H9 (cell line): ENCODE measurements around the gene XPNPEP2. TPM values are rescaled to one million over a fixed set of nuclear protein-coding genes. Genes with fewer than 3 reads are reported as not detected.

ENCODE experiments used
- DNase-seq: peaks from one replicate; pipeline ENCODE4 v3.0.0-alpha.2; 2017
- H2AFZ ChIP-seq: one replicate; pipeline ENCODE4 v1.6.1; 2013; ENCODE audit warnings: mild to moderate bottlenecking, low read length, control low read depth, moderate library complexity
- H2AK5ac ChIP-seq: 2 replicates; pipeline ENCODE4 v1.6.1; 2013; ENCODE audit warnings: low read length, control low read depth, mixed read lengths; ENCODE audit not compliant: insufficient read length
- H2BK120ac ChIP-seq: one replicate; pipeline ENCODE4 v1.6.1; 2013; ENCODE audit warnings: low read depth, mild to moderate bottlenecking, low read length, control low read depth, inconsistent platforms; ENCODE audit not compliant: poor library complexity, severe bottlenecking
- H2BK12ac ChIP-seq: 2 replicates; pipeline ENCODE4 v1.6.1; 2013; ENCODE audit warnings: low read length, control low read depth, mixed read lengths, low read depth; ENCODE audit not compliant: insufficient read length
- H2BK15ac ChIP-seq: 2 replicates; pipeline ENCODE4 v1.6.1; 2013; ENCODE audit warnings: low read depth, low read length, control low read depth
- H2BK20ac ChIP-seq: one replicate; pipeline ENCODE4 v1.6.1; 2013; ENCODE audit warnings: low read depth, mild to moderate bottlenecking, low read length, control low read depth, inconsistent platforms; ENCODE audit not compliant: poor library complexity, severe bottlenecking
- H2BK5ac ChIP-seq: 2 replicates; pipeline ENCODE4 v1.6.1; 2013; ENCODE audit warnings: low read length, control low read depth, mixed read lengths; ENCODE audit not compliant: insufficient read length
- H3K14ac ChIP-seq: 2 replicates; pipeline ENCODE4 v1.6.1; 2013; ENCODE audit warnings: low read length, control low read depth; ENCODE audit not compliant: insufficient read depth
- H3K18ac ChIP-seq: 2 replicates; pipeline ENCODE4 v1.6.1; 2013; ENCODE audit warnings: low read depth, mild to moderate bottlenecking, mixed read lengths, low read length, control low read depth; ENCODE audit not compliant: insufficient read length
- H3K23ac ChIP-seq: 2 replicates; pipeline ENCODE4 v1.6.1; 2013; ENCODE audit warnings: low read length, control low read depth, mixed read lengths, low read depth; ENCODE audit not compliant: insufficient read length
- H3K23me2 ChIP-seq: 2 replicates; pipeline ENCODE4 v1.6.1; 2013; ENCODE audit warnings: low read depth, mild to moderate bottlenecking, mixed read lengths, low read length, control low read depth; ENCODE audit not compliant: insufficient read length, poor library complexity, severe bottlenecking
- H3K27ac ChIP-seq: 2 replicates; pipeline ENCODE4 v1.5.1; 2013; ENCODE audit warnings: low read length, control low read depth, mixed read lengths, low read depth; ENCODE audit not compliant: insufficient read length
- H3K27me3 ChIP-seq: 2 replicates; pipeline ENCODE4 v1.6.1; 2013; ENCODE audit warnings: low read length, control low read depth, inconsistent platforms; ENCODE audit not compliant: insufficient read depth
- H3K4ac ChIP-seq: 2 replicates; pipeline ENCODE4 v1.6.1; 2013; ENCODE audit warnings: low read depth, mild to moderate bottlenecking, control low read depth, inconsistent platforms, low read length, moderate library complexity
- H3K4me1 ChIP-seq: 2 replicates; pipeline ENCODE4 v1.6.1; 2013; ENCODE audit warnings: low read length, control low read depth, inconsistent platforms; ENCODE audit not compliant: insufficient read depth
- H3K4me2 ChIP-seq: 2 replicates; pipeline ENCODE4 v1.6.1; 2013; ENCODE audit warnings: low read length, control low read depth, mixed read lengths; ENCODE audit not compliant: insufficient read length, insufficient read depth
- H3K56ac ChIP-seq: 2 replicates; pipeline ENCODE4 v1.6.1; 2013; ENCODE audit warnings: low read depth, mild to moderate bottlenecking, mixed read lengths, low read length, control low read depth; ENCODE audit not compliant: insufficient read length
- H3K79me1 ChIP-seq: 2 replicates; pipeline ENCODE4 v1.6.1; 2013; ENCODE audit warnings: low read depth, mild to moderate bottlenecking, moderate library complexity, low read length, control low read depth, inconsistent platforms; ENCODE audit not compliant: insufficient read depth, poor library complexity, severe bottlenecking
- H3K79me2 ChIP-seq: 2 replicates; pipeline ENCODE4 v1.6.1; 2013; ENCODE audit warnings: low read length, control low read depth, inconsistent platforms; ENCODE audit not compliant: insufficient read depth
- H3K9ac ChIP-seq: 2 replicates; pipeline ENCODE4 v1.6.1; 2013; ENCODE audit warnings: low read length, control low read depth, mixed read lengths; ENCODE audit not compliant: insufficient read length; ENCODE audit errors: extremely low read depth
- H3K9me3 ChIP-seq: one replicate; pipeline ENCODE4 v1.6.1; 2013; ENCODE audit warnings: low read depth, low read length, inconsistent platforms; ENCODE audit not compliant: control insufficient read depth
- H3T11ph ChIP-seq: one replicate; pipeline ENCODE4 v1.6.1; 2013; ENCODE audit warnings: mild to moderate bottlenecking, low read length, control low read depth, inconsistent platforms
- H4K20me1 ChIP-seq: one replicate; pipeline ENCODE4 v1.6.1; 2013; ENCODE audit not compliant: control insufficient read depth, insufficient read length, insufficient read depth
- H4K5ac ChIP-seq: 2 replicates; pipeline ENCODE4 v1.6.1; 2013; ENCODE audit warnings: low read depth, mild to moderate bottlenecking, mixed read lengths, low read length, control low read depth; ENCODE audit not compliant: insufficient read length
- H4K8ac ChIP-seq: replicated peaks from 2 replicates; pipeline ENCODE4 v1.6.1; 2013; ENCODE audit warnings: low read length, control low read depth, mixed read lengths, low read depth; ENCODE audit not compliant: insufficient read length
- H4K91ac ChIP-seq: 2 replicates; pipeline ENCODE4 v1.6.1; 2013; ENCODE audit warnings: low read depth, mild to moderate bottlenecking, moderate library complexity, mixed read lengths, low read length, control low read depth; ENCODE audit not compliant: insufficient read length
- H3K27ac Mint-ChIP-seq, 3 experiments: 2 replicates in 2 of 3; 3 replicates in 1 of 3; pipeline ENCODE4 v1.8.0; 2020 to 2021; ENCODE audit warnings: mixed read lengths in 3 of 3, mild to moderate bottlenecking in 1 of 3, moderate library complexity in 1 of 3
- H3K27me3 Mint-ChIP-seq: 2 replicates; pipeline ENCODE4 v1.8.0; 2021; ENCODE audit warnings: low read depth, mild to moderate bottlenecking, moderate library complexity, mixed read lengths
- H3K36me3 Mint-ChIP-seq, 3 experiments: 2 replicates in 2 of 3; 3 replicates in 1 of 3; pipeline ENCODE4 v1.8.0; 2020 to 2021; ENCODE audit warnings: low read depth in 3 of 3, mixed read lengths in 3 of 3; ENCODE audit not compliant: insufficient read depth in 1 of 3
- H3K4me1 Mint-ChIP-seq, 2 experiments: 2 replicates each; pipeline ENCODE4 v1.8.0; 2020; ENCODE audit warnings: mixed read lengths in 2 of 2
- H3K4me3 Mint-ChIP-seq, 2 experiments: 2 replicates in 1 of 2; 3 replicates in 1 of 2; pipeline ENCODE4 v1.8.0; 2020 to 2021; ENCODE audit warnings: mild to moderate bottlenecking in 2 of 2, mixed read lengths in 2 of 2, moderate library complexity in 1 of 2
- H3K9me3 Mint-ChIP-seq, 2 experiments: 2 replicates in 1 of 2; 3 replicates in 1 of 2; pipeline ENCODE4 v1.8.0; 2020; ENCODE audit warnings: mild to moderate bottlenecking in 2 of 2, mixed read lengths in 2 of 2, moderate library complexity in 1 of 2
- CTCF ChIP-seq: fragments of 200-600 bp; sonication (generic); conservative IDR thresholded peaks from 3 replicates; pipeline ENCODE4 v1.8.0; 2021; ENCODE audit warnings: antibody characterized with exemption, mild to moderate bottlenecking
- WGBS: extraction: QIAGEN DNeasy Blood & Tissue Kit; methylation state at CpG from one replicate; pipeline ENCODE4 v1.1.7; 2013; ENCODE audit warnings: missing lambda C conversion rate, low lambda C conversion rate, mixed read lengths; ENCODE audit not compliant: insufficient read length; ENCODE audit errors: extremely low coverage; 5-methylcytosine and 5-hydroxymethylcytosine counted together
- total RNA-seq: library from RNA; stranded (reverse); gene quantifications from 2 replicates; pipeline ENCODE4 v1.2.1, GENCODE V29; 2021

Gene XPNPEP2
- total RNA-seq, 1 experiment from 2014 or later = 0.11 TPM

- no peak overlapping the region for H2BK120ac ChIP-seq
- no peak overlapping the region for H3K27ac ChIP-seq
- H3K4me1 ChIP-seq = peaks cover 3% of the 10 kb centered on the region; the same call in 1 of the 2 replicates
- no peak overlapping the region for H2BK5ac ChIP-seq
- no peak overlapping the region for H3K27ac Mint-ChIP-seq
- H4K91ac ChIP-seq = no peak overlapping the region
- H4K8ac ChIP-seq = no peak overlapping the region
- H2AK5ac ChIP-seq = no peak overlapping the region
- TF ChIP-seq CTCF = no peak
- H3K23ac ChIP-seq = no peak overlapping the region
- H3K4me3 Mint-ChIP-seq = no peak overlapping the region
- no peaks in the 10 kb centered on the region for H3K27me3 ChIP-seq
- H2BK15ac ChIP-seq = no peak overlapping the region
- no CpG with 5 or more reads among the region's 10 CpGs for WGBS
- no peaks in the 10 kb centered on the region for H3K23me2 ChIP-seq
- no peak overlapping the region for H3K9ac ChIP-seq
- H3K4ac ChIP-seq = no peak overlapping the region
- no peak overlapping the region for H3K14ac ChIP-seq
- DNase-seq = no peak
- H4K20me1 ChIP-seq = no peaks in the 10 kb centered on the region
- H4K5ac ChIP-seq = no peak overlapping the region
- peaks cover 1 to 4% (median 4%) of the 10 kb centered on the region in 3 experiments; a peak in 3 of 7 replicates for H3K36me3 Mint-ChIP-seq
- peaks cover 7% of the 10 kb centered on the region for H3K27me3 Mint-ChIP-seq
- H2BK12ac ChIP-seq = no peak overlapping the region
- H3K56ac ChIP-seq = no peak overlapping the region
- H3K4me1 Mint-ChIP-seq = peaks cover 17 to 29% of the 10 kb centered on the region in 2 experiments
- no peak overlapping the region for H3K18ac ChIP-seq
- H3K79me2 ChIP-seq = no peaks in the 10 kb centered on the region
- H2AFZ ChIP-seq = no peak overlapping the region
- H3T11ph ChIP-seq = no peak overlapping the region
- H3K9me3 ChIP-seq = no peaks in the 10 kb centered on the region
- no peak overlapping the region for H3K4me2 ChIP-seq
- H3K9me3 Mint-ChIP-seq = peaks cover 0 to 50% of the 10 kb centered on the region in 2 experiments; a peak in 3 of 5 replicates
- no peak overlapping the region for H2BK20ac ChIP-seq
- H3K79me1 ChIP-seq = no peaks in the 10 kb centered on the region
These were observed 48.3 kb upstream of the XPNPEP2 start for GRCh38 chrX:129690435-129690834.
